Measurements from ENCODE around the gene RPRD1B. TPM values are rescaled to one million over a fixed set of nuclear protein-coding genes. Genes with fewer than 3 reads are reported as not detected.
A peak's percentile ranks its signal among the peaks of the same experiment; 100 is the strongest.

The RPRD1B gene
- total and polyA plus RNA-seq, 2 of the 8 experiments (the other 6 are each of a cell fraction or from before 2014, with no cell fraction given): 10.3 to 20.9 TPM

DNA sequence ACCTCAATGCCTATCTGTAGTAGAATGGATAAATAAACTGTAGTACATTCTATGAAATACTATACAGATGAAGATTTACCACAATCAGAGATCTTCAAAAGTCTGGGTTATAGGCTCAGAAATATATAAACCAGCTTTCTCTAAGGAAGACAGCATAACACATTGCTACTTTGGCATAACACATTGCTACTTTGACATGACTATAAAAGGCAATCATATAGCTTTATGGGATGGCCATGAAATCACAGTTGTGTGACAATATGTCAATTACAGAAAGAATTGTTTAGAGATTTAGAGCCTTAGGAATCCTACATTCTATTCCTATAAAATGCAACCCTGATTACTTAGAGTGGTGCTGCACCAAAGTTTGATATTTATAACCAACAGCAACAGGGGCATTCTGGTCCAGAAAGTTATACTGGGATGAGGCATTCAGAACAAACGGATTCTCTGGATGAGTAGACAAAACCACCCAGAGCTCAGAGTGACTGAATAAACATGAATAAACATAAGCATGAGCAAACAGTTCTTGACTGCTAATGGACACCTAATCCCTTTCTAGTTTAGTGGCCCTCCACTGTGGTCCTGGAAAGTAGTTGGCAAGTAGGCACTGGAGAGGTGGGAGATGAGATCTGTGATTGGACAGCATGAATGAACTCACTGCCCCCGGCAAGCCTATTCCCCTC, 12.3 kb upstream of the RPRD1B start:
- H2AFZ ChIP-seq (ENCODE audit: low read length): no peak overlapping the region
- H2BK5ac ChIP-seq (ENCODE audit: low read depth, low read length): no peak overlapping the region
- H3K4me1 ChIP-seq (replicated peaks in 1 of 4; ENCODE audit: control insufficient read depth in 3 of 4, insufficient read depth in 4 of 4, low read length in 3 of 4): no peaks in the 10 kb centered on the region
- no peaks in the 10 kb centered on the region for H3K23me2 ChIP-seq (ENCODE audit: low read depth, low read length)
- H2AK5ac ChIP-seq (ENCODE audit: low read depth, low read length): no peak overlapping the region
- no peak overlapping the region for H2BK15ac ChIP-seq (ENCODE audit: low read length)
- no peak overlapping the region for H3K27ac ChIP-seq (ENCODE audit: low read depth, low read length)
- H3K27me3 ChIP-seq (replicated peaks in 1 of 4; ENCODE audit: control insufficient read depth in 3 of 4, extremely low read depth in 1 of 4, insufficient read depth in 3 of 4, low read length in 3 of 4): no peaks in the 10 kb centered on the region
- no peak overlapping the region for H4K5ac ChIP-seq (ENCODE audit: insufficient read length, low read depth, low read length)
- FAIRE-seq: no peak
- no peak overlapping the region for H4K91ac ChIP-seq (replicated peaks; ENCODE audit: insufficient read length, low read length)
- no peak overlapping the region for H3K4ac ChIP-seq (replicated peaks; ENCODE audit: insufficient read length, low read depth, low read length)
- no peak overlapping the region for H2BK12ac ChIP-seq (ENCODE audit: low read depth, low read length)
- no peak overlapping the region for H3K23ac ChIP-seq (ENCODE audit: insufficient read length)
- no peak overlapping the region for H3K4me2 ChIP-seq (ENCODE audit: insufficient read depth in 1 of 2, low read depth in 2 of 2, low read length in 2 of 2)
- ChIA-PET POLR2A (ENCODE audit: partially characterized antibody) (interaction anchor here (1.2 kb wide), 1 partner anchor 11 kb away, joined by 3 read pairs; no protein-coding TSS in a partner anchor), CTCF (ENCODE audit: partially characterized antibody) (no interaction called here)
- 87% methylated on average over 2 of the region's 2 CpGs; no CpG with 5 or more reads in 1 of the 2 experiments for WGBS, 2 experiments (ENCODE audit: extremely low coverage in 1 of 2, insufficient coverage in 1 of 2, insufficient read length in 1 of 2, insufficient replicate concordance in 2 of 2, low coverage in 1 of 2, low lambda C conversion rate in 2 of 2, missing lambda C conversion rate in 1 of 2)
- 0 out of 7 replicates have a peak overlapping the region, but pooled peaks of 1 of the 4 experiments have one; percentile 4 for H3K9ac ChIP-seq (replicated peaks in 1 of 4; ENCODE audit: extremely low read depth in 1 of 4, low read depth in 3 of 4, low read length in 3 of 4)
- peaks cover 6% of the 10 kb centered on the region; the same call in 1 of the 2 replicates for H3K79me1 ChIP-seq (ENCODE audit: low read depth, low read length)
- peaks cover 9 to 83% of the 10 kb centered on the region in 2 experiments for H3K79me2 ChIP-seq (ENCODE audit: control insufficient read depth in 1 of 2, insufficient read depth in 2 of 2, low read length in 2 of 2)
- peaks cover 8 to 12% of the 10 kb centered on the region in 2 experiments for H3K9me3 ChIP-seq (ENCODE audit: insufficient read depth in 2 of 2, low read depth in 1 of 2, low read length in 1 of 2)
- no peak overlapping the region for H2BK120ac ChIP-seq (replicated peaks; ENCODE audit: low read depth, low read length)
- no peak overlapping the region for H3K18ac ChIP-seq (ENCODE audit: extremely low read depth, low read length)
- no peak overlapping the region for H3K56ac ChIP-seq (replicated peaks; ENCODE audit: insufficient read length, low read depth, low read length)
- H2BK20ac ChIP-seq (ENCODE audit: low read length): no peak overlapping the region
- H4K20me1 ChIP-seq (replicated peaks in 1 of 2; ENCODE audit: control insufficient read depth in 1 of 2, insufficient read depth in 2 of 2, low read length in 2 of 2): peaks cover 6 to 16% of the 10 kb centered on the region in 2 experiments
- no peak for DNase-seq (ENCODE audit: low read depth in 1 of 2, low spot score in 2 of 2)
- H4K8ac ChIP-seq (ENCODE audit: extremely low read depth, insufficient read depth, low read length): no peak overlapping the region
- H3K36me3 ChIP-seq (ENCODE audit: control insufficient read depth in 2 of 4, insufficient read depth in 4 of 4, low read length in 3 of 4): peaks cover 5 to 27% (median 17%) of the 10 kb centered on the region in 4 experiments
- H3K14ac ChIP-seq (ENCODE audit: insufficient read length): no peak overlapping the region
- no peak overlapping the region for H3K4me3 ChIP-seq (ENCODE audit: extremely low read depth in 1 of 4, insufficient read depth in 2 of 4, low read depth in 3 of 4, low read length in 4 of 4)
- no peak for TF ChIP-seq YY1 (IDR thresholded peaks at IDR 0.05; ENCODE audit: low read depth, low read length)
- TF ChIP-seq SRF (IDR thresholded peaks at IDR 0.05; ENCODE audit: low read depth, low read length): no peak
- no peak for TF ChIP-seq POU5F1 (IDR thresholded peaks at IDR 0.05; ENCODE audit: low read depth, low read length)
- TF ChIP-seq SAP30 (IDR thresholded peaks at IDR 0.05; ENCODE audit: insufficient read depth, insufficient replicate concordance, low read length): no peak
- no peak for TF ChIP-seq CHD2 (IDR thresholded peaks at IDR 0.05; ENCODE audit: low read length)
- TF ChIP-seq RAD21 (IDR thresholded peaks at IDR 0.05 in 1 of 2, conservative IDR thresholded peaks at IDR 0.05 in 1 of 2; ENCODE audit: low read depth in 2 of 2, low read length in 2 of 2): no peak
- no peak for TF ChIP-seq NRF1 (IDR thresholded peaks at IDR 0.05; ENCODE audit: low read depth, low read length)
- TF ChIP-seq TBP (IDR thresholded peaks at IDR 0.05; ENCODE audit: low read depth, low read length): no peak
- TF ChIP-seq RXRA (IDR thresholded peaks at IDR 0.05; ENCODE audit: insufficient read depth, low read depth, low read length): no peak
- no peak for TF ChIP-seq SP1 (IDR thresholded peaks at IDR 0.05; ENCODE audit: low read depth, low read length)
- no peak for TF ChIP-seq BRCA1 (IDR thresholded peaks at IDR 0.05; ENCODE audit: low read depth, low read length)
- TF ChIP-seq RNF2 (IDR thresholded peaks at IDR 0.05; ENCODE audit: borderline replicate concordance, low read depth, low read length, missing control alignments, poor library complexity, severe bottlenecking): no peak
- TF ChIP-seq CTBP2 (IDR thresholded peaks at IDR 0.05; ENCODE audit: borderline replicate concordance, insufficient read depth, insufficient read length, low read length): no peak
